ENCODE data around the gene CREB1. TPM values are rescaled to one million over a fixed set of nuclear protein-coding genes. Genes with fewer than 3 reads are reported as not detected.
A peak's percentile ranks its signal among the peaks of the same experiment; 100 is the strongest.

Gene CREB1
- total and polyA plus RNA-seq, 2 donors (not counting 1 experiment from before 2014, with no cell fraction given) = 42.5 to 156 TPM

DNA sequence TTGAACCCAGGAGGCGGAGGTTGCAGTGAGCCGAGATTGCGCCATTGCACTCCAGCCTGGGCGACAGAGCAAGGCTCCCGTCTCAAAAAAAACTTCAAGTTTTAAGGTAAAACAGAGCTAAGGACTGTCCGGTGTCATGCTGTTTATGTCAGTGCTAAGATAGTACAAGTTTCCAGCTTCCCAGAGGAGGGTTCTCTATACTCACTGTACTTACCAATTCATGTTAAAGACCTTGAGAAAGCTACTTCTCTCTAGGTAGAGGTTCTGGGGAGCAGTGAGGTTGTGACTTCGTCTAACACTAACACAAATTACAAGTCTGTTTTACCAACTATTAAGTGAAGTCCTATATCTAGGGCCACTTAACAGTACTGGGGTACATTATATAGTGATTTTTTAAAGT, 76.6 kb downstream of the CREB1 start:
- H3K79me2 ChIP-seq (ENCODE audit: control insufficient read depth, insufficient read depth, low read length) = peaks cover 9% of the 10 kb centered on the region
- H3K4me3 ChIP-seq (ENCODE audit: control extremely low read depth in 1 of 5, extremely low read depth in 1 of 5, insufficient read depth in 1 of 5, low read depth in 2 of 5, low read length in 4 of 5) = no peak overlapping the region
- peaks cover 0 to 3% of the 10 kb centered on the region in 2 donors for H3K4me1 ChIP-seq (ENCODE audit: control insufficient read depth in 2 of 2, insufficient read depth in 2 of 2, low read length in 2 of 2)
- DNase-seq (no peak), ATAC-seq (ENCODE audit: low read depth) (no peak)
- peaks cover 2 to 7% of the 10 kb centered on the region in 2 experiments for H3K36me3 ChIP-seq (replicated peaks in 1 of 2; ENCODE audit: control extremely low read depth in 1 of 2, control insufficient read depth in 1 of 2, extremely low read depth in 1 of 2, insufficient read depth in 2 of 2, low read length in 1 of 2)
- Mint-ChIP-seq H3K27ac (no peak overlapping the region), H3K4me3 (no peak overlapping the region), H3K9me3 (ENCODE audit: insufficient read depth) (no peaks in the 10 kb centered on the region), H3K27me3 (no peaks in the 10 kb centered on the region), H3K4me1 (peaks cover 20% of the 10 kb centered on the region)
- H2AFZ ChIP-seq (ENCODE audit: insufficient read depth, low read depth, low read length, poor library complexity, severe bottlenecking) = no peak overlapping the region
- no CpG with 5 or more reads among the region's 7 CpGs for WGBS (ENCODE audit: insufficient coverage)
- ChIA-PET POLR2A (no interaction called here), CTCF (no interaction called here)
- H3K27ac ChIP-seq (ENCODE audit: low read length in 2 of 2) = no peak overlapping the region
- peaks cover 6% of the 10 kb centered on the region for H4K20me1 ChIP-seq (ENCODE audit: control insufficient read depth, insufficient read depth, low read length, poor library complexity, severe bottlenecking)
- no peak overlapping the region for H3K4me2 ChIP-seq (replicated peaks; ENCODE audit: low read depth, low read length, poor library complexity, severe bottlenecking)
- TF ChIP-seq EZH2 (IDR thresholded peaks at IDR 0.05; ENCODE audit: borderline replicate concordance, insufficient read depth, low read depth, low read length, poor library complexity, severe bottlenecking) (no peak), CTCF (IDR thresholded peaks at IDR 0.05) (no peak)
- H3K27me3 ChIP-seq (replicated peaks in 1 of 4; ENCODE audit: control extremely low read depth in 1 of 4, control insufficient read depth in 3 of 4, insufficient read depth in 4 of 4, low read length in 3 of 4) = no peaks in the 10 kb centered on the region
- H3K9ac ChIP-seq (ENCODE audit: low read length) = no peak overlapping the region
- no peaks in the 10 kb centered on the region for H3K9me3 ChIP-seq (ENCODE audit: control extremely low read depth in 1 of 3, control insufficient read depth in 2 of 3, insufficient read depth in 1 of 3, low read length in 2 of 3)
- intact Hi-C loops (cut with micrococcal nuclease) = no loop called here

GRCh38 chr2:207606829-207607228, 77.1 kb downstream of the CREB1 start:
- ChIA-PET CTCF (interaction anchor here (1.0 kb wide), 1 partner anchor 433 kb away, joined by 3 read pairs; no protein-coding TSS in a partner anchor), POLR2A (no interaction called here)
- H2AFZ ChIP-seq (ENCODE audit: insufficient read depth, low read depth, low read length, poor library complexity, severe bottlenecking) = no peak overlapping the region
- TF ChIP-seq EZH2 (IDR thresholded peaks at IDR 0.05; ENCODE audit: borderline replicate concordance, insufficient read depth, low read depth, low read length, poor library complexity, severe bottlenecking) = no peak
- no peak for TF ChIP-seq CTCF (IDR thresholded peaks at IDR 0.05)
- H3K4me1 ChIP-seq (ENCODE audit: control insufficient read depth in 2 of 2, insufficient read depth in 2 of 2, low read length in 2 of 2) = peaks cover 0 to 3% of the 10 kb centered on the region in 2 donors
- DNase-seq = no peak
- no peak overlapping the region for H3K4me2 ChIP-seq (replicated peaks; ENCODE audit: low read depth, low read length, poor library complexity, severe bottlenecking)
- no peak overlapping the region for H3K9ac ChIP-seq (ENCODE audit: low read length)
- Mint-ChIP-seq H3K27ac (no peak overlapping the region), H3K4me3 (no peak overlapping the region), H3K27me3 (no peaks in the 10 kb centered on the region), H3K4me1 (peaks cover 17% of the 10 kb centered on the region), H3K9me3 (ENCODE audit: insufficient read depth) (no peaks in the 10 kb centered on the region)
- H3K36me3 ChIP-seq (replicated peaks in 1 of 2; ENCODE audit: control extremely low read depth in 1 of 2, control insufficient read depth in 1 of 2, extremely low read depth in 1 of 2, insufficient read depth in 2 of 2, low read length in 1 of 2) = peaks cover 2 to 5% of the 10 kb centered on the region in 2 experiments
- intact Hi-C loops (cut with micrococcal nuclease) = no loop called here
- no peak for ATAC-seq (ENCODE audit: low read depth)
- peak overlapping the region in 1 of 2 donors; percentile 36 for H3K27ac ChIP-seq (ENCODE audit: low read length in 2 of 2)
- H3K79me2 ChIP-seq (ENCODE audit: control insufficient read depth, insufficient read depth, low read length) = peaks cover 9% of the 10 kb centered on the region
- H3K4me3 ChIP-seq (ENCODE audit: control extremely low read depth in 1 of 5, extremely low read depth in 1 of 5, insufficient read depth in 1 of 5, low read depth in 2 of 5, low read length in 4 of 5) = no peak overlapping the region
- no peaks in the 10 kb centered on the region for H3K27me3 ChIP-seq (replicated peaks in 1 of 4; ENCODE audit: control extremely low read depth in 1 of 4, control insufficient read depth in 3 of 4, insufficient read depth in 4 of 4, low read length in 3 of 4)
- peaks cover 6% of the 10 kb centered on the region for H4K20me1 ChIP-seq (ENCODE audit: control insufficient read depth, insufficient read depth, low read length, poor library complexity, severe bottlenecking)
- no CpG with 5 or more reads among the region's 5 CpGs for WGBS (ENCODE audit: insufficient coverage)
- H3K9me3 ChIP-seq (ENCODE audit: control extremely low read depth in 1 of 3, control insufficient read depth in 2 of 3, insufficient read depth in 1 of 3, low read length in 2 of 3) = no peaks in the 10 kb centered on the region

Data from B cell (primary cell).